GM23338 (cell line): ENCODE results near the gene ADAMTS18. TPM values are rescaled to one million over a fixed set of nuclear protein-coding genes. Genes with fewer than 3 reads are reported as not detected.

Experiments used
- ATAC-seq: fragments of 200-7000 bp; cut with Tn5 transposase; 3 replicates; pipeline ENCODE4 v1.9.1; 2020
- DNase-seq: peaks from one replicate; pipeline ENCODE4 v3.0.0-alpha.2; 2015; ENCODE audit warnings: low spot score
- H2AFZ ChIP-seq: fragments of 200-600 bp; sonication (generic); 2 replicates; pipeline ENCODE4 v1.8.0; 2016; ENCODE audit warnings: antibody characterized with exemption, mild to moderate bottlenecking, moderate library complexity
- H3F3A ChIP-seq: fragments of 200-600 bp; sonication (generic); replicated peaks from 2 replicates; pipeline ENCODE4 v1.8.0; 2017; ENCODE audit warnings: antibody characterized with exemption, mixed run types, low read depth
- H3K27ac ChIP-seq: fragments of 200-600 bp; sonication (generic); 2 replicates; pipeline ENCODE4 v1.6.1; 2016; ENCODE audit warnings: low read depth
- H3K27me3 ChIP-seq: fragments of 200-600 bp; sonication (generic); 2 replicates; pipeline ENCODE4 v1.8.0; 2016; ENCODE audit warnings: mild to moderate bottlenecking, mixed run types, moderate library complexity; ENCODE audit not compliant: insufficient read depth
- H3K36me3 ChIP-seq: fragments of 200-600 bp; sonication (generic); 2 replicates; pipeline ENCODE4 v1.8.0; 2016; ENCODE audit warnings: mild to moderate bottlenecking; ENCODE audit not compliant: insufficient read depth
- H3K4me1 ChIP-seq: fragments of 200-600 bp; sonication (generic); 2 replicates; pipeline ENCODE4 v1.8.0; 2016; ENCODE audit warnings: mild to moderate bottlenecking, moderate library complexity; ENCODE audit not compliant: insufficient read depth
- H3K4me2 ChIP-seq: fragments of 200-600 bp; sonication (generic); 2 replicates; pipeline ENCODE4 v1.7.1; 2017; ENCODE audit warnings: mixed run types
- H3K4me3 ChIP-seq: fragments of 200-600 bp; sonication (generic); 2 replicates; pipeline ENCODE4 v1.6.1; 2016; ENCODE audit warnings: mixed run types
- H3K79me2 ChIP-seq: fragments of 200-600 bp; sonication (generic); replicated peaks from 2 replicates; pipeline ENCODE4 v1.8.0; 2017; ENCODE audit warnings: mild to moderate bottlenecking; ENCODE audit not compliant: insufficient read depth
- H3K9me2 ChIP-seq: fragments of 200-600 bp; sonication (generic); 2 replicates; pipeline ENCODE4 v1.8.0; 2017; ENCODE audit not compliant: insufficient read depth
- H4K20me1 ChIP-seq: fragments of 200-600 bp; sonication (generic); replicated peaks from 2 replicates; pipeline ENCODE4 v1.8.0; 2017; ENCODE audit warnings: mild to moderate bottlenecking; ENCODE audit not compliant: insufficient read depth
- H3K27ac Mint-ChIP-seq: 2 replicates; pipeline ENCODE4 v1.8.0; 2020; ENCODE audit warnings: inconsistent platforms, mild to moderate bottlenecking, moderate library complexity, mixed read lengths
- H3K27me3 Mint-ChIP-seq: 3 replicates; pipeline ENCODE4 v1.8.0; 2022; ENCODE audit warnings: low read depth, mild to moderate bottlenecking, moderate library complexity, mixed read lengths, inconsistent platforms; ENCODE audit not compliant: insufficient read depth, poor library complexity
- H3K36me3 Mint-ChIP-seq: 3 replicates; pipeline ENCODE4 v1.8.0; 2021; ENCODE audit warnings: low read depth, mild to moderate bottlenecking, inconsistent platforms, moderate library complexity, mixed read lengths
- H3K4me1 Mint-ChIP-seq: 3 replicates; pipeline ENCODE4 v1.8.0; 2020; ENCODE audit warnings: mild to moderate bottlenecking, inconsistent platforms, mixed read lengths
- H3K4me3 Mint-ChIP-seq: 3 replicates; pipeline ENCODE4 v1.8.0; 2021; ENCODE audit warnings: moderate library complexity, mild to moderate bottlenecking, inconsistent platforms, mixed read lengths
- H3K9me3 Mint-ChIP-seq: 3 replicates; pipeline ENCODE4 v1.8.0; 2020; ENCODE audit warnings: moderate library complexity, mild to moderate bottlenecking, inconsistent platforms, mixed read lengths
- CREB1 ChIP-seq: fragments of 250-450 bp; sonication (Bioruptor Pico); IDR thresholded peaks from 2 replicates; pipeline ENCODE4 v1.5.0; 2020; ENCODE audit warnings: low read depth, mild to moderate bottlenecking, moderate library complexity
- EZH2 ChIP-seq: fragments of 200-600 bp; sonication (generic); IDR thresholded peaks from one replicate; pipeline ENCODE4 v1.8.0; 2017; ENCODE audit warnings: antibody characterized with exemption, mild to moderate bottlenecking, low read depth; ENCODE audit not compliant: unreplicated experiment
- EZH2phosphoT487 ChIP-seq: fragments of 200-600 bp; sonication (generic); IDR thresholded peaks from one replicate; pipeline ENCODE4 v1.8.1; 2018; ENCODE audit warnings: antibody characterized with exemption; ENCODE audit not compliant: unreplicated experiment
- JUNB ChIP-seq: IDR thresholded peaks from one replicate; pipeline ENCODE4 v1.6.1; 2016; ENCODE audit warnings: antibody characterized with exemption; ENCODE audit not compliant: unreplicated experiment
- STAT1 ChIP-seq: IDR thresholded peaks from one replicate; pipeline ENCODE4 v1.6.1; 2016; ENCODE audit warnings: antibody characterized with exemption; ENCODE audit not compliant: unreplicated experiment
- ZNF114 ChIP-seq: fragments of 250-450 bp; sonication (Bioruptor Pico); IDR thresholded peaks from 2 replicates; pipeline ENCODE4 v1.5.0; 2020; ENCODE audit warnings: mild to moderate bottlenecking, moderate library complexity
- ZNF331 ChIP-seq: fragments of 250-450 bp; sonication (Bioruptor Pico); IDR thresholded peaks from 2 replicates; pipeline ENCODE4 v1.5.0; 2020; ENCODE audit warnings: low read depth, mild to moderate bottlenecking, moderate library complexity
- polyA plus RNA-seq: library from polyadenylated mRNA; unstranded; fragments of >200 nt; fragmentation: Nextera tagmentation; extraction: Ambion mirVana; gene quantifications from 2 replicates; pipeline ENCODE4 v1.2.1, GENCODE V29; 2016
- total RNA-seq: library from RNA; depleted of rRNA; stranded (reverse); fragments of >200 nt; shearing (Covaris generic); gene quantifications from 2 replicates; pipeline ENCODE4 v1.2.3, GENCODE V29; 2014
- TF ChIP-seq, protein P1 (sequence below): IDR thresholded peaks from one replicate; pipeline ENCODE4 v1.6.1; 2018; ENCODE audit warnings: antibody characterized with exemption; ENCODE audit not compliant: unreplicated experiment
- TF ChIP-seq, protein P2 (sequence below): IDR thresholded peaks from 2 replicates; pipeline ENCODE4 v1.6.1; 2016; ENCODE audit warnings: antibody characterized with exemption
- TF ChIP-seq, protein P3 (sequence below), 2 experiments: fragments of 200-600 bp in 1 of 2; sonication (generic) in 1 of 2; conservative IDR thresholded peaks; 2 replicates each; pipeline versions ENCODE4 v1.5.1 to v1.6.1; 2016 to 2017; ENCODE audit warnings: antibody characterized with exemption in 2 of 2, low read depth in 2 of 2, mild to moderate bottlenecking in 2 of 2, moderate library complexity in 1 of 2

The ADAMTS18 gene
- total and polyA plus RNA-seq, 2 experiments from 2014 or later, result 0.15 to 0.90 TPM

DNA sequence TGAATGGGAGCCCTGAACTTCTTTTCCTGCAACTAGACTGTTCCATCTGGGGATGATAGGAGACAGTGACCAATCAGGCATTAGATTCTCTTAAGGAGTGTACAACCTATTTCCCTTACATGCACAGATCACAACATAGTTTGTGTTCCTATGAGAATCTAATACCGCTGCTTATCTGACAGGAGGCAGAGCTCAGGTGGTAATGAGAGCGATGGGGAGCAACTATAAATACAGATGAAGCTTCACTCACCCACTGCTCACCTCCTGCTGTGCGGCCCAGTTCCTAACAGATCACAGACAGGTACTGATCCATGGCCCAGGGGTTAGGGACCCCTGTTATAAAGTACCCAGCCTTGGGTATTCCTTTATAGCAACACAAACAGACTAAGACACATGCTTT lies 17.4 kb upstream of the ADAMTS18 start:
- H3K4me1 ChIP-seq, result no peaks in the 10 kb centered on the region
- H3K27ac ChIP-seq, result no peak overlapping the region
- Mint-ChIP-seq H3K27ac (no peak overlapping the region), H3K36me3 (no peaks in the 10 kb centered on the region), H3K4me3 (no peak overlapping the region), H3K4me1 (peaks cover 5% of the 10 kb centered on the region), H3K27me3 (peaks cover 2% of the 10 kb centered on the region), H3K9me3 (no peaks in the 10 kb centered on the region)
- no peaks in the 10 kb centered on the region for H3K36me3 ChIP-seq
- H3F3A ChIP-seq, result no peaks in the 10 kb centered on the region
- no peaks in the 10 kb centered on the region for H3K27me3 ChIP-seq
- no peaks in the 10 kb centered on the region for H3K79me2 ChIP-seq
- no peak overlapping the region for H2AFZ ChIP-seq
- ATAC-seq (no peak), DNase-seq (no peak)
- no peaks in the 10 kb centered on the region for H4K20me1 ChIP-seq
- TF ChIP-seq, protein P1, sequence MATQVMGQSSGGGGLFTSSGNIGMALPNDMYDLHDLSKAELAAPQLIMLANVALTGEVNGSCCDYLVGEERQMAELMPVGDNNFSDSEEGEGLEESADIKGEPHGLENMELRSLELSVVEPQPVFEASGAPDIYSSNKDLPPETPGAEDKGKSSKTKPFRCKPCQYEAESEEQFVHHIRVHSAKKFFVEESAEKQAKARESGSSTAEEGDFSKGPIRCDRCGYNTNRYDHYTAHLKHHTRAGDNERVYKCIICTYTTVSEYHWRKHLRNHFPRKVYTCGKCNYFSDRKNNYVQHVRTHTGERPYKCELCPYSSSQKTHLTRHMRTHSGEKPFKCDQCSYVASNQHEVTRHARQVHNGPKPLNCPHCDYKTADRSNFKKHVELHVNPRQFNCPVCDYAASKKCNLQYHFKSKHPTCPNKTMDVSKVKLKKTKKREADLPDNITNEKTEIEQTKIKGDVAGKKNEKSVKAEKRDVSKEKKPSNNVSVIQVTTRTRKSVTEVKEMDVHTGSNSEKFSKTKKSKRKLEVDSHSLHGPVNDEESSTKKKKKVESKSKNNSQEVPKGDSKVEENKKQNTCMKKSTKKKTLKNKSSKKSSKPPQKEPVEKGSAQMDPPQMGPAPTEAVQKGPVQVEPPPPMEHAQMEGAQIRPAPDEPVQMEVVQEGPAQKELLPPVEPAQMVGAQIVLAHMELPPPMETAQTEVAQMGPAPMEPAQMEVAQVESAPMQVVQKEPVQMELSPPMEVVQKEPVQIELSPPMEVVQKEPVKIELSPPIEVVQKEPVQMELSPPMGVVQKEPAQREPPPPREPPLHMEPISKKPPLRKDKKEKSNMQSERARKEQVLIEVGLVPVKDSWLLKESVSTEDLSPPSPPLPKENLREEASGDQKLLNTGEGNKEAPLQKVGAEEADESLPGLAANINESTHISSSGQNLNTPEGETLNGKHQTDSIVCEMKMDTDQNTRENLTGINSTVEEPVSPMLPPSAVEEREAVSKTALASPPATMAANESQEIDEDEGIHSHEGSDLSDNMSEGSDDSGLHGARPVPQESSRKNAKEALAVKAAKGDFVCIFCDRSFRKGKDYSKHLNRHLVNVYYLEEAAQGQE, result no peak
- no peak for TF ChIP-seq STAT1
- TF ChIP-seq CREB1 (CRISPR knock-in tag), result no peak
- TF ChIP-seq, protein P2, sequence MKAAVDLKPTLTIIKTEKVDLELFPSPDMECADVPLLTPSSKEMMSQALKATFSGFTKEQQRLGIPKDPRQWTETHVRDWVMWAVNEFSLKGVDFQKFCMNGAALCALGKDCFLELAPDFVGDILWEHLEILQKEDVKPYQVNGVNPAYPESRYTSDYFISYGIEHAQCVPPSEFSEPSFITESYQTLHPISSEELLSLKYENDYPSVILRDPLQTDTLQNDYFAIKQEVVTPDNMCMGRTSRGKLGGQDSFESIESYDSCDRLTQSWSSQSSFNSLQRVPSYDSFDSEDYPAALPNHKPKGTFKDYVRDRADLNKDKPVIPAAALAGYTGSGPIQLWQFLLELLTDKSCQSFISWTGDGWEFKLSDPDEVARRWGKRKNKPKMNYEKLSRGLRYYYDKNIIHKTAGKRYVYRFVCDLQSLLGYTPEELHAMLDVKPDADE, result no peak
- TF ChIP-seq, protein P3, sequence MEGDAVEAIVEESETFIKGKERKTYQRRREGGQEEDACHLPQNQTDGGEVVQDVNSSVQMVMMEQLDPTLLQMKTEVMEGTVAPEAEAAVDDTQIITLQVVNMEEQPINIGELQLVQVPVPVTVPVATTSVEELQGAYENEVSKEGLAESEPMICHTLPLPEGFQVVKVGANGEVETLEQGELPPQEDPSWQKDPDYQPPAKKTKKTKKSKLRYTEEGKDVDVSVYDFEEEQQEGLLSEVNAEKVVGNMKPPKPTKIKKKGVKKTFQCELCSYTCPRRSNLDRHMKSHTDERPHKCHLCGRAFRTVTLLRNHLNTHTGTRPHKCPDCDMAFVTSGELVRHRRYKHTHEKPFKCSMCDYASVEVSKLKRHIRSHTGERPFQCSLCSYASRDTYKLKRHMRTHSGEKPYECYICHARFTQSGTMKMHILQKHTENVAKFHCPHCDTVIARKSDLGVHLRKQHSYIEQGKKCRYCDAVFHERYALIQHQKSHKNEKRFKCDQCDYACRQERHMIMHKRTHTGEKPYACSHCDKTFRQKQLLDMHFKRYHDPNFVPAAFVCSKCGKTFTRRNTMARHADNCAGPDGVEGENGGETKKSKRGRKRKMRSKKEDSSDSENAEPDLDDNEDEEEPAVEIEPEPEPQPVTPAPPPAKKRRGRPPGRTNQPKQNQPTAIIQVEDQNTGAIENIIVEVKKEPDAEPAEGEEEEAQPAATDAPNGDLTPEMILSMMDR (conservative IDR thresholded peaks at IDR 0.05; ENCODE audit: low read depth in 2 of 2), result no peak
- no peak for TF ChIP-seq ZNF331 (CRISPR knock-in tag)
- TF ChIP-seq JUNB, result no peak
- TF ChIP-seq ZNF114 (CRISPR knock-in tag), result no peak
- H3K4me3 ChIP-seq, result no peak overlapping the region
- peaks cover 6% of the 10 kb centered on the region; the same call in 1 of the 2 replicates for H3K9me2 ChIP-seq
- no peak overlapping the region for H3K4me2 ChIP-seq

DNA sequence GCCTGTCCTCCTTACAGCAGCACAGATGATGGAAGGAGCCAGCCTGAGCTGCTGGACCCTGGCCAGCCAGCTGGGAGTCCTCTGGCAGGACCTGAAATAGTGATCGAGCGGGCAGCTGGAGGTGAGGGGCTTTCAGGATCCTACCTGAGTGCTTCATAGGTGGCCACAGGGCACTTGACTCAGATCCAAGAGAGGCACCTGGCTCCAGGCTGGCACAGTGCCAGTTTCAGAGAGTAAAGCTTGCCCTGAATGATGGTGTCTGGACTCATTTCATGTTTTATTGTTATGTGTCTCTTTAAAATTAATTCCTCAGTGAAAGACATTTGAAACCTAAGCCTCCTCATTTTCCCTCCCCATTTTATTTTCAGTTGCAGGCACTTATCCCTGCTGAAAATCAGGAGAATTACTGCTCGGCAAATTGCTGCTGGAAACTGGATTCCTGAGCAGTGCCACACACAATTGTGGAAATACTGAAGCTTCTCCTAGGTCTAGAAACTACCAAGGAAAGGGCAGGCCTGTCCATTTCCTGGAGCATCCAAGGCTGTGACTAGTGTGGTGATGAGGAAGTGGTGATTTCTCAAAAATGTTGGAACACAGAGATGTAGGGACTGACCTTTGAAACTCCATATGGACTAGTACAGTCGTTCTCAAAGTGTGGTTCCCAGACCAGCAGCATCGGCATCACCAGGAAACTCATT lies 16.1 kb upstream of the ADAMTS18 start:
- Mint-ChIP-seq H3K27ac (no peak overlapping the region), H3K36me3 (no peaks in the 10 kb centered on the region), H3K27me3 (peaks cover 2% of the 10 kb centered on the region), H3K4me1 (peaks cover 5% of the 10 kb centered on the region), H3K9me3 (no peaks in the 10 kb centered on the region), H3K4me3 (no peak overlapping the region)
- H3K9me2 ChIP-seq, result peaks cover 6% of the 10 kb centered on the region; the same call in 1 of the 2 replicates
- no peaks in the 10 kb centered on the region for H4K20me1 ChIP-seq
- no peaks in the 10 kb centered on the region for H3F3A ChIP-seq
- no peaks in the 10 kb centered on the region for H3K36me3 ChIP-seq
- H3K79me2 ChIP-seq, result no peaks in the 10 kb centered on the region
- H3K4me2 ChIP-seq, result no peak overlapping the region
- no peak for ATAC-seq
- no peaks in the 10 kb centered on the region for H3K4me1 ChIP-seq
- no peak for DNase-seq
- no peaks in the 10 kb centered on the region for H3K27me3 ChIP-seq
- H3K4me3 ChIP-seq, result no peak overlapping the region
- H3K27ac ChIP-seq, result no peak overlapping the region
- no peak overlapping the region for H2AFZ ChIP-seq
- TF ChIP-seq ZNF114 (CRISPR knock-in tag) (no peak), EZH2 (no peak), EZH2phosphoT487 (no peak)
- TF ChIP-seq, protein P2, result no peak
